HUES64 (cell line): ENCODE measurements around the gene PEX5L.
"Not testable (repeated sequence)": the region's sequence is repeated elsewhere in the genome, so short reads cannot be mapped to it uniquely, and the experiment has no call there.

Source experiments
- H3K27ac ChIP-seq: 2 replicates; pipeline ENCODE4 v1.7.0; 2013; ENCODE audit warnings: low read depth, low read length, inconsistent platforms
- H3K27me3 ChIP-seq: 2 replicates; pipeline ENCODE4 v1.6.1; 2013; ENCODE audit warnings: mild to moderate bottlenecking, low read length; ENCODE audit not compliant: insufficient read depth
- H3K36me3 ChIP-seq: 2 replicates; pipeline ENCODE4 v1.6.1; 2013; ENCODE audit warnings: mild to moderate bottlenecking, low read length; ENCODE audit not compliant: insufficient read depth
- H3K4me1 ChIP-seq: 2 replicates; pipeline ENCODE4 v1.6.1; 2013; ENCODE audit warnings: mild to moderate bottlenecking, low read length, moderate library complexity; ENCODE audit not compliant: insufficient read depth
- H3K4me3 ChIP-seq: 2 replicates; pipeline ENCODE4 v1.5.1; 2013; ENCODE audit warnings: mild to moderate bottlenecking, low read length, moderate library complexity
- H3K9ac ChIP-seq: 2 replicates; pipeline ENCODE4 v1.6.1; 2013; ENCODE audit warnings: mild to moderate bottlenecking, low read depth, low read length
- H3K9me3 ChIP-seq: 2 replicates; pipeline ENCODE4 v1.6.1; 2013; ENCODE audit warnings: low read depth, low read length; ENCODE audit not compliant: insufficient read depth
- WGBS: fragments of 150-250, 120-280 bp; methylation state at CpG from one replicate; pipeline ENCODE4 v1.1.7; 2013; ENCODE audit warnings: missing lambda C conversion rate; 5-methylcytosine and 5-hydroxymethylcytosine counted together

PEX5L gene

DNA sequence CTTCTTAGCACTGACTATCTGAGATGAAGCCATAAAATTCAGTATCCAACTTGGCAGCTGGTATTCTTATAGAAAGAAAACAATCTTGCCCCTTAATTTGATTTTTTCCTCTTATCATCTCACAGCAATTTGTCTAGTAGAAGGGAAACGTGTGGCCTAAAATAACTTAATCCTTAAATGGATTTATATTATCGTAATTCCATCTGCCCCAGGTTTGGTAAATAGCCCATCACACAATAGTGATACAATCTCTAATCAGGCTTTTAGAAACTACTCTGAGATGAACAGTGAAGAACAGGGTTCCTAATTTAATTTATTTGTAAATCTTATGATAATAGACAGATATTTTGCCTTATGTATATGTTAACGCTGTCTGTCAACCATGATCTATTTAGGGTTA, 24.8 kb downstream of the PEX5L start:
- Histone ChIP-seq H3K4me3 (no peak overlapping the region), H3K27ac (no peak overlapping the region), H3K27me3 (no peaks in the 10 kb centered on the region), H3K9me3 (peaks cover 23% of the 10 kb centered on the region), H3K36me3 (no peaks in the 10 kb centered on the region), H3K4me1 (no peaks in the 10 kb centered on the region), H3K9ac (no peak overlapping the region)
- WGBS: no CpG with 5 or more reads among the region's 3 CpGs

DNA sequence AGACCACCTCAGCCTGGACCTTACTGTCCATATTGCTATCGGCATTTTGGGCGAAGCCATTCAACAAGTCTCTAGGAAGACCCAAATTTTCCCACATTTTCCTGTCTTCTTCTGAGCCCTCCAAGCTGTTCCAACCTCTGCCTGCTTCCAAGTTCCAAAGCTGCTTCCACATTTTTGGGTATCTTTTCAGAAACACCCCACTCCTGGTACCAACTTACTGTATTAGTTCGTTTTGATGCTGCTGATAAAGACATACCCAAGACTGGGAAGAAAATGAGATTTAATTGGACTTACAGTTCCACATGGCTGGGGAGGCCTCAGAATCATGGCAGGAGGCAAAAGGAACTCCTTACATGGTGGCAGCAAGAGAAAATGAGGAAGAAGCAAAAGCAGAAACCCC, 28.4 kb downstream of the PEX5L start:
- H3K9ac ChIP-seq, H3K27ac ChIP-seq, H3K36me3 ChIP-seq, H3K27me3 ChIP-seq, H3K4me1 ChIP-seq, H3K4me3 ChIP-seq: not testable (repeated sequence)
- H3K9me3 ChIP-seq: peaks cover 23% of the 10 kb centered on the region
- WGBS: 95% methylated on average over 3 of the region's 3 CpGs

- no peak overlapping the region for H3K9ac ChIP-seq
- H3K36me3 ChIP-seq: no peaks in the 10 kb centered on the region
- H3K4me1 ChIP-seq: no peaks in the 10 kb centered on the region
- no peak overlapping the region for H3K27ac ChIP-seq
- 86% methylated on average over 2 of the region's 2 CpGs for WGBS
- H3K27me3 ChIP-seq: no peaks in the 10 kb centered on the region
- peaks cover 21% of the 10 kb centered on the region for H3K9me3 ChIP-seq
- H3K4me3 ChIP-seq: no peak overlapping the region
These were observed 32.2 kb downstream of the PEX5L start for GRCh38 chr3:180004542-180004941.

DNA sequence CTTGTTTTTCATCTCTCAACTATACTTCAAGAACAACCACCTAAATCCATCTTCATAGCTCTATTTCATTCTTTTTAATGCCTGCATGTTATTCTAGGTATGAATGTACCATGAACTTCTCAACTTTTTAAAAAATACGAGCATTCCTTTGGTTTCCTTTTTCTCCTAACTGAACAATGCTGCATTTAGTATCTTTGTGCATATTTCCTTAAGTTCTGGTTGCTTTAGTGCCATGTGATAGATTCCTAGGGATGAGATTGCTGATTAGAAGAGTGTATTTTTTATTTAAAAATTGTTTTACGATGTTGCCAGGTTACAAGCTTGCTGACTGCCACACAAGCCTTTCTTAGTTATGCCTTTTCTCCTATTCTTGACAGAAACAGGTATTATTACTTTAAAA, 34.7 kb downstream of the PEX5L start:
- H3K9ac ChIP-seq: no peak overlapping the region
- WGBS: 90% methylated on average over 2 of the region's 2 CpGs

GRCh38 chr3:180000500-180000899, 36.2 kb downstream of the PEX5L start:
- H3K27me3 ChIP-seq: no peaks in the 10 kb centered on the region
- 86% methylated on average over 3 of the region's 4 CpGs for WGBS

More for the DNA sequence above, 34.7 kb downstream of the PEX5L start:
- H3K27ac ChIP-seq: no peak overlapping the region
- H3K4me3 ChIP-seq: no peak overlapping the region
- no peaks in the 10 kb centered on the region for H3K4me1 ChIP-seq
- no peaks in the 10 kb centered on the region for H3K27me3 ChIP-seq
- no peaks in the 10 kb centered on the region for H3K9me3 ChIP-seq
- no peaks in the 10 kb centered on the region for H3K36me3 ChIP-seq

GRCh38 chr3:179995406-179995805, 41.3 kb downstream of the PEX5L start:
- Histone ChIP-seq H3K9me3 (no peaks in the 10 kb centered on the region), H3K9ac (no peak overlapping the region), H3K4me3 (no peak overlapping the region), H3K4me1 (no peaks in the 10 kb centered on the region), H3K36me3 (no peaks in the 10 kb centered on the region), H3K27me3 (no peaks in the 10 kb centered on the region), H3K27ac (no peak overlapping the region)
- WGBS: 96% methylated on average over 2 of the region's 2 CpGs

More at GRCh38 chr3:180000500-180000899, 36.2 kb downstream of the PEX5L start:
- H3K9me3 ChIP-seq: no peaks in the 10 kb centered on the region
- H3K9ac ChIP-seq: no peak overlapping the region
- no peaks in the 10 kb centered on the region for H3K4me1 ChIP-seq
- no peak overlapping the region for H3K27ac ChIP-seq
- no peaks in the 10 kb centered on the region for H3K36me3 ChIP-seq
- no peak overlapping the region for H3K4me3 ChIP-seq

- Histone ChIP-seq H3K4me3 (no peak overlapping the region), H3K4me1 (no peaks in the 10 kb centered on the region), H3K9me3 (no peaks in the 10 kb centered on the region), H3K27me3 (no peaks in the 10 kb centered on the region), H3K9ac (no peak overlapping the region), H3K36me3 (no peaks in the 10 kb centered on the region), H3K27ac (no peak overlapping the region)
- no CpG with 5 or more reads among the region's 1 CpG for WGBS
These were observed 44.9 kb downstream of the PEX5L start for GRCh38 chr3:179991883-179992282.

DNA sequence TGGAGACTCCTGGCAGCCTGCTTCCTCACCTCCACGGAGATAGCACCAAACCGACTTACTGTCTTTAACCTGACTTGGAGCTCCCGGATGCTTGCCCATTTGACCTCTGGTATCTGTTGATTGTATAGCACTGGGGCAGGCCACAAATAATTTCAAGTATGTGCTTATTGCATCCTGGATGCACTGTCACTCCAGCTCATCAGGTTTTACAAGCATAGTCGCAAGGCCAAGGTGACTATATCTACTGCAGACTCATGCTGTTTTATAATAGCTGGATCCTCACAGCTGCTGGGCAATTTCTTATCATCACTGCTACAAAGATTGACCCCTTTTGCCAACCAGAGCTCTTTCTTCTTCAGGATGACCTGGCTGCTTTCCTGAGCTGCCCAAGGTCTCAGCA, 45.6 kb downstream of the PEX5L start:
- H3K27ac ChIP-seq: no peak overlapping the region
- no peaks in the 10 kb centered on the region for H3K9me3 ChIP-seq
- 93% methylated on average over 4 of the region's 4 CpGs for WGBS

DNA sequence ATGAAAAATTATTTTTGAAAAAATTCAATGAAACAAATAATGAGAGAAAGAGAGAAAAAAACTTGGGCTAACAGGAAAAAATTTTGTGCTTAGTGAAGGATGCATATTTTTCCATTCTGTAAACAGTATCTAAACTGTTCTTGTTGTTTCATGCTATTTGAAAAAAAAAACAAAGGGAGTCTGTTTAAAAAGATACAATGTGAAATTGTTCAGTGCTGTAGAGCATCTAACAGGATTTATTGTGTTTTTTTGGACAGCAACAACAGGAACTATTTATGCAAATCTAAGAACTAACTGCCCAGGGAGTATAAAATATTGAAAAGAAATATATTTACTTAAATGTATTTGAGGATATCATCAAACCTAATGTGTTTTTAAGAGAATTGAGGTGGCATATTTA, 55.1 kb downstream of the PEX5L start:
- no peaks in the 10 kb centered on the region for H3K27me3 ChIP-seq
- H3K9me3 ChIP-seq: no peaks in the 10 kb centered on the region
- H3K4me1 ChIP-seq: no peaks in the 10 kb centered on the region
- no peaks in the 10 kb centered on the region for H3K36me3 ChIP-seq
- H3K9ac ChIP-seq: no peak overlapping the region
- H3K4me3 ChIP-seq: no peak overlapping the region
- no peak overlapping the region for H3K27ac ChIP-seq

More for the DNA sequence above, 45.6 kb downstream of the PEX5L start:
- Histone ChIP-seq H3K36me3 (no peaks in the 10 kb centered on the region), H3K9ac (no peak overlapping the region), H3K4me3 (no peak overlapping the region), H3K4me1 (no peaks in the 10 kb centered on the region), H3K27me3 (no peaks in the 10 kb centered on the region)

- Histone ChIP-seq H3K27ac (no peak overlapping the region), H3K4me3 (no peak overlapping the region), H3K4me1 (peaks cover 7% of the 10 kb centered on the region; the same call in 1 of the 2 replicates), H3K9ac (no peak overlapping the region), H3K9me3 (no peaks in the 10 kb centered on the region), H3K27me3 (no peaks in the 10 kb centered on the region), H3K36me3 (no peaks in the 10 kb centered on the region)
- 89% methylated on average over 3 of the region's 3 CpGs for WGBS
These were observed 59.4 kb downstream of the PEX5L start for GRCh38 chr3:179977356-179977755.

DNA sequence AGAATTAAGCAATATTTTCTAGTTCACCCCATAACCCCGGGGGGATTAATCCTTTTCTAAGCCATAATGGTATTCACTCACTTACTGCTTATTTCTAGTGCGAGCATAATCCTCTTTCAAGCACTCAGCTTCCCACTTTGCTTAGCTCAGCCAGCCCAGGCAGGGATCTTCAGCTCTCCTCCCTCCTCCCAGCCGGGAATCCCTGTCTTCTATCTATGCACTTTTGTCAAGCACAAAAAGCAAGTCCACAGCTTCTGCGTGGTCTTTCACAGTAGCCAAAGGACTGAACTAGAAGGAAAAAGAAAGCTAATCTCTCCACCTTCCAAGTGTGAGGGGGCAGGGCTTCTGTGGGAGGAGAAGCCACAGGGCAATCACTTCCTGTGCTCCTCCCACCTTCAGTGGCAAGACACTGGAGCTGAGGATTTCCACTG, 62.8 kb downstream of the PEX5L start:
- H3K27me3 ChIP-seq: no peaks in the 10 kb centered on the region
- H3K36me3 ChIP-seq: no peaks in the 10 kb centered on the region
- no peak overlapping the region for H3K9ac ChIP-seq
- 46% methylated on average over 4 of the region's 4 CpGs for WGBS
- H3K4me1 ChIP-seq: peaks cover 7% of the 10 kb centered on the region; the same call in 1 of the 2 replicates
- H3K9me3 ChIP-seq: no peaks in the 10 kb centered on the region
- H3K27ac ChIP-seq: no peak overlapping the region
- H3K4me3 ChIP-seq: no peak overlapping the region

DNA sequence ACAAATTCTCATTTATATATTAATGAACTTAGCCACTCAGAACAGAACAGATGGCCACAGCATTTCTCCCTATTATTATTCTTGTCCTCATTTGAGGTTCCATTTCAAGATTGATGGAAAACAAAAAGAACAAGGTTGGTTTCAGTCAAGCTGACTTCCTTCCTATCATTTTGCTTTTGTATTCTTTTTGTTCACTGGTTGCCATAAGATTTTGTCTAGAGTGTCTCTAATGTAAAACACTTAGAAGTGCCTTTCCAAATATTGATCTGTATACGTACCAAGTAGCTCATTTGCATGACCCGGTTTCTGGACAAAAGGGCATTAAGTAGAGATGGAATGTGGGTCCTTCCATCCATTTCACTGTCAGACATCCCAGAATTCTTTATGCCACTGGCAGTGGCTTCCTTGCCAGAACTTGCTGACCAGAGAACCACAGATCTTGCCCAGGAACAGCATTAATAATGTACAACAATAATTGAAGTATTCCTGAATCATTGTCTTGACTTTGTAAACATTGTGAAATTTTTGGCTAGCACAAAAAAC, 63.8 kb downstream of the PEX5L start:
- no peak overlapping the region for H3K9ac ChIP-seq
- H3K27ac ChIP-seq: no peak overlapping the region
- WGBS: 92% methylated on average over 2 of the region's 2 CpGs
- H3K4me1 ChIP-seq: peaks cover 7% of the 10 kb centered on the region
- H3K4me3 ChIP-seq: no peak overlapping the region
- H3K9me3 ChIP-seq: no peaks in the 10 kb centered on the region
- H3K36me3 ChIP-seq: no peaks in the 10 kb centered on the region
- H3K27me3 ChIP-seq: no peaks in the 10 kb centered on the region
